HepG2 (cell line): Measurements from ENCODE around the gene RCBTB2. TPM values are rescaled to one million over a fixed set of nuclear protein-coding genes. Genes with fewer than 3 reads are reported as not detected.

Experiments used
- ATAC-seq: fragments of 200-7000 bp; cut with Tn5 transposase; 3 replicates; pipeline ENCODE4 v1.9.1; 2020; ENCODE audit warnings: mild to moderate bottlenecking, moderate library complexity
- BruUV-seq: library from RNA; stranded (reverse); fragments of 400-500 nt; replicated peaks from 2 replicates; lab custom pipeline; 2021; lab: Mats Ljungman, UMichigan
- CTCF ChIA-PET: fragments of 300-600 bp; formaldehyde crosslinking; extraction: SDS; loops from one replicate; lab custom pipeline; 2021; ENCODE audit warnings: low total read pairs, inconsistent platforms, low intra/inter-chr PET ratio; lab: Yijun Ruan, JAX
- POLR2A ChIA-PET: fragments of 350-600 bp; sonication (Branson Sonifier 250); formaldehyde crosslinking; loops from one replicate; lab custom pipeline; 2020; ENCODE audit warnings: antibody characterized with exemption, inconsistent platforms; lab: Yijun Ruan, JAX
- DNase-seq: peaks from one replicate; pipeline ENCODE4 v3.0.0-alpha.2; 2015; ENCODE audit warnings: low spot score
- FAIRE-seq: peaks from 3 replicates; lab custom pipeline; 2011; peaks lifted over from hg19 to GRCh38; lab: Jason Lieb, UNC
- H2AFZ ChIP-seq: one replicate; pipeline ENCODE4 v1.6.1; 2011; ENCODE audit warnings: low read length, inconsistent platforms
- H3K27ac ChIP-seq: fragments of 300-600 bp; 3 replicates; pipeline ENCODE4 v1.8.0; 2011; ENCODE audit warnings: mixed run types, mild to moderate bottlenecking, mixed read lengths, low read length, inconsistent platforms; ENCODE audit not compliant: insufficient read depth; ENCODE audit errors: extremely low read length
- H3K27me3 ChIP-seq, 2 experiments: fragments of 200-600 bp in 1 of 2; 2 replicates in 1 of 2; 3 replicates in 1 of 2; pipeline versions ENCODE4 v1.6.0 to v1.8.0; 2011; ENCODE audit warnings: low read length in 2 of 2, mild to moderate bottlenecking in 2 of 2, moderate library complexity in 2 of 2, inconsistent platforms in 1 of 2; ENCODE audit not compliant: insufficient read depth in 2 of 2, control insufficient read depth in 1 of 2
- H3K36me3 ChIP-seq, 2 experiments: fragments of 200-600 bp in 1 of 2; replicated peaks in 1 of 2; 2 replicates in 1 of 2; 3 replicates in 1 of 2; pipeline versions ENCODE4 v1.5.1 to v1.8.0; 2011; ENCODE audit warnings: low read length in 2 of 2, inconsistent platforms in 1 of 2; ENCODE audit not compliant: insufficient read depth in 2 of 2, control insufficient read depth in 1 of 2
- H3K4me1 ChIP-seq: 2 replicates; pipeline ENCODE4 v1.5.1; 2012; ENCODE audit warnings: low read length, inconsistent platforms; ENCODE audit not compliant: insufficient read depth
- H3K4me2 ChIP-seq: 2 replicates; pipeline ENCODE4 v1.6.0; 2011; ENCODE audit warnings: low read depth, low read length, inconsistent platforms
- H3K4me3 ChIP-seq, 3 experiments: fragments of 200-600 bp in 1 of 3; sonication (generic), shearing (Covaris generic) in 1 of 3; replicated peaks in 1 of 3; 2 replicates each; pipeline ENCODE4 v1.5.1; 2011 to 2016; ENCODE audit warnings: low read length in 3 of 3, inconsistent platforms in 2 of 3, low read depth in 2 of 3, mild to moderate bottlenecking in 2 of 3, control low read depth in 1 of 3, mixed read lengths in 1 of 3; ENCODE audit not compliant: insufficient read depth in 1 of 3
- H3K79me2 ChIP-seq: one replicate; pipeline ENCODE4 v1.6.1; 2011; ENCODE audit warnings: low read length, inconsistent platforms; ENCODE audit not compliant: insufficient read depth
- H3K9ac ChIP-seq: 2 replicates; pipeline ENCODE4 v1.6.0; 2011; ENCODE audit warnings: mild to moderate bottlenecking, low read depth, low read length, inconsistent platforms; ENCODE audit not compliant: insufficient read depth
- H3K9me3 ChIP-seq: 2 replicates; pipeline ENCODE4 v1.5.1; 2012; ENCODE audit warnings: mild to moderate bottlenecking, low read length
- H4K20me1 ChIP-seq: 2 replicates; pipeline ENCODE4 v1.6.0; 2011; ENCODE audit warnings: inconsistent platforms, mild to moderate bottlenecking, low read length, moderate library complexity; ENCODE audit not compliant: insufficient read depth
- ELF3 ChIP-seq: IDR thresholded peaks from 2 replicates; pipeline ENCODE4 v1.6.1; 2016; ENCODE audit warnings: missing genetic modification reagents, missing compliant biosample characterization
- PTBP1 ChIP-seq: fragments of 200-400 bp; formaldehyde crosslinking; IDR thresholded peaks from 2 replicates; pipeline ENCODE4 v1.6.1; 2018; ENCODE audit warnings: low read length, low read depth; ENCODE audit not compliant: poor library complexity, severe bottlenecking
- TGIF2 ChIP-seq: IDR thresholded peaks from 2 replicates; pipeline ENCODE4 v1.6.1; 2016; ENCODE audit warnings: control low read depth, missing compliant biosample characterization
- TP53 ChIP-seq: sonication (generic); formaldehyde crosslinking; conservative IDR thresholded peaks from 2 replicates; pipeline ENCODE4 v1.4.0; 2020; ENCODE audit warnings: missing genetic modification reagents
- ZNF17 ChIP-seq: sonication (generic); formaldehyde crosslinking; IDR thresholded peaks from 2 replicates; pipeline ENCODE4 v1.5.0; 2020; ENCODE audit warnings: mild to moderate bottlenecking, missing genetic modification reagents
- ZNF850 ChIP-seq: sonication (generic); formaldehyde crosslinking; conservative IDR thresholded peaks from 2 replicates; pipeline ENCODE4 v1.9.0; 2021; ENCODE audit warnings: mild to moderate bottlenecking, missing genetic modification reagents
- WGBS: methylation state at CpG from one replicate; pipeline ENCODE4 v1.1.6; 2017; ENCODE audit warnings: low lambda C conversion rate; 5-methylcytosine and 5-hydroxymethylcytosine counted together
- in situ Hi-C: cut with HindIII; loops from 2 replicates; pipeline ENCODE4 v1.10.0; 2017; ENCODE audit warnings: low pct_unique_long_range_greater_than_20kb; ENCODE audit not compliant: extremely low pct_ligation_motif_present
- intact Hi-C: fragments of 100-400 bp; cut with micrococcal nuclease; formaldehyde crosslinking; loops from one replicate; pipeline ENCODE4 v1.10.0; 2022; ENCODE audit not compliant: unreplicated experiment
- polyA plus RNA-seq, 8 experiments: library from polyadenylated mRNA; depleted of rRNA in 3 of 8; stranded (reverse) in 7 of 8; unstranded in 1 of 8; fragments of >200 nt; fragmentation: Illumina TruSeq in 4 of 8; extraction: Trizol in 4 of 8; gene quantifications; 2 replicates each; pipeline versions ENCODE4 v1.2.1 to v1.2.3, GENCODE V29; 2011 to 2016; ENCODE audit warnings: low read depth in 4 of 8, missing spikeins in 1 of 8, mixed read lengths in 1 of 8; ENCODE audit not compliant: insufficient read depth in 1 of 8
- total RNA-seq, 5 experiments: library from RNA; depleted of rRNA; stranded (reverse); fragments of >200 nt; fragmentation: Illumina TruSeq; extraction: Trizol; gene quantifications; 2 replicates each; pipeline ENCODE4 v1.2.3, GENCODE V29; 2016; ENCODE audit warnings: low read depth in 1 of 5
- TF ChIP-seq, protein P1 (sequence below): sonication (generic); formaldehyde crosslinking; IDR thresholded peaks from 2 replicates; pipeline ENCODE4 v1.4.0; 2020; ENCODE audit warnings: mild to moderate bottlenecking, missing genetic modification reagents

The RCBTB2 gene
- total and polyA plus RNA-seq, 2 of the 13 experiments (the other 11 are each of a cell fraction or from before 2014, with no cell fraction given) = 1.9 to 2.7 TPM

DNA sequence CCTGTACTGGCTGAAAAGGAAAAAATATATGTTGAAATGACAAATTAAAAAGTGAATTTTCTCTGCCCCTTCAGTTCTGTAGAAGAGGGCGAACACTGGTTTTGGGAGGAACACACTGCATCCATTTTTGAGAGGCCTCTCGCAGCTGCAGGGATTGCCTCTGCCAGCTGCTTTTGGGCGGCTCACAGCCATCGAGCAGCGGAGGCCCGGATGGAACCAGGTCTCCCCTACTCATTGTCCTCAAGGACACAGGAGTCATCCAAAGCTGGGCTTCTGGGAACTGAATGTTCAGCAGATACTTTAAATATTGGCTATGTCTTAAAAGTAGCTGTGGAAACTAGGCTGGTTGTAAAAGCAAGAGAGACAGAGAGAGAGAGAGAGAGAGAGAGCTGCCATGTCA lies 17.1 kb downstream of the RCBTB2 start:
- no TSS peak for BruUV-seq
- Histone ChIP-seq H3K27ac (no peak overlapping the region), H3K4me2 (no peak overlapping the region), H3K36me3 (no peaks in the 10 kb centered on the region), H3K27me3 (no peaks in the 10 kb centered on the region), H4K20me1 (no peaks in the 10 kb centered on the region), H3K9me3 (no peaks in the 10 kb centered on the region), H3K9ac (no peak overlapping the region), H3K4me3 (no peak overlapping the region), H3K4me1 (peaks cover 5% of the 10 kb centered on the region; the same call in 1 of the 2 replicates), H3K79me2 (no peaks in the 10 kb centered on the region), H2AFZ (no peak overlapping the region)
- in situ Hi-C loops (no loop called here), intact Hi-C loops (no loop called here)
- ATAC-seq (no peak), DNase-seq (no peak), FAIRE-seq (no peak)
- ChIA-PET CTCF (no interaction called here), POLR2A (no interaction called here)
- TF ChIP-seq TP53 (CRISPR knock-in tag) (no peak), ZNF17 (CRISPR knock-in tag) (no peak), PTBP1 (no peak), ELF3 (no peak), TGIF2 (CRISPR knock-in tag) (no peak), ZNF850 (no peak)
- TF ChIP-seq, protein P1, sequence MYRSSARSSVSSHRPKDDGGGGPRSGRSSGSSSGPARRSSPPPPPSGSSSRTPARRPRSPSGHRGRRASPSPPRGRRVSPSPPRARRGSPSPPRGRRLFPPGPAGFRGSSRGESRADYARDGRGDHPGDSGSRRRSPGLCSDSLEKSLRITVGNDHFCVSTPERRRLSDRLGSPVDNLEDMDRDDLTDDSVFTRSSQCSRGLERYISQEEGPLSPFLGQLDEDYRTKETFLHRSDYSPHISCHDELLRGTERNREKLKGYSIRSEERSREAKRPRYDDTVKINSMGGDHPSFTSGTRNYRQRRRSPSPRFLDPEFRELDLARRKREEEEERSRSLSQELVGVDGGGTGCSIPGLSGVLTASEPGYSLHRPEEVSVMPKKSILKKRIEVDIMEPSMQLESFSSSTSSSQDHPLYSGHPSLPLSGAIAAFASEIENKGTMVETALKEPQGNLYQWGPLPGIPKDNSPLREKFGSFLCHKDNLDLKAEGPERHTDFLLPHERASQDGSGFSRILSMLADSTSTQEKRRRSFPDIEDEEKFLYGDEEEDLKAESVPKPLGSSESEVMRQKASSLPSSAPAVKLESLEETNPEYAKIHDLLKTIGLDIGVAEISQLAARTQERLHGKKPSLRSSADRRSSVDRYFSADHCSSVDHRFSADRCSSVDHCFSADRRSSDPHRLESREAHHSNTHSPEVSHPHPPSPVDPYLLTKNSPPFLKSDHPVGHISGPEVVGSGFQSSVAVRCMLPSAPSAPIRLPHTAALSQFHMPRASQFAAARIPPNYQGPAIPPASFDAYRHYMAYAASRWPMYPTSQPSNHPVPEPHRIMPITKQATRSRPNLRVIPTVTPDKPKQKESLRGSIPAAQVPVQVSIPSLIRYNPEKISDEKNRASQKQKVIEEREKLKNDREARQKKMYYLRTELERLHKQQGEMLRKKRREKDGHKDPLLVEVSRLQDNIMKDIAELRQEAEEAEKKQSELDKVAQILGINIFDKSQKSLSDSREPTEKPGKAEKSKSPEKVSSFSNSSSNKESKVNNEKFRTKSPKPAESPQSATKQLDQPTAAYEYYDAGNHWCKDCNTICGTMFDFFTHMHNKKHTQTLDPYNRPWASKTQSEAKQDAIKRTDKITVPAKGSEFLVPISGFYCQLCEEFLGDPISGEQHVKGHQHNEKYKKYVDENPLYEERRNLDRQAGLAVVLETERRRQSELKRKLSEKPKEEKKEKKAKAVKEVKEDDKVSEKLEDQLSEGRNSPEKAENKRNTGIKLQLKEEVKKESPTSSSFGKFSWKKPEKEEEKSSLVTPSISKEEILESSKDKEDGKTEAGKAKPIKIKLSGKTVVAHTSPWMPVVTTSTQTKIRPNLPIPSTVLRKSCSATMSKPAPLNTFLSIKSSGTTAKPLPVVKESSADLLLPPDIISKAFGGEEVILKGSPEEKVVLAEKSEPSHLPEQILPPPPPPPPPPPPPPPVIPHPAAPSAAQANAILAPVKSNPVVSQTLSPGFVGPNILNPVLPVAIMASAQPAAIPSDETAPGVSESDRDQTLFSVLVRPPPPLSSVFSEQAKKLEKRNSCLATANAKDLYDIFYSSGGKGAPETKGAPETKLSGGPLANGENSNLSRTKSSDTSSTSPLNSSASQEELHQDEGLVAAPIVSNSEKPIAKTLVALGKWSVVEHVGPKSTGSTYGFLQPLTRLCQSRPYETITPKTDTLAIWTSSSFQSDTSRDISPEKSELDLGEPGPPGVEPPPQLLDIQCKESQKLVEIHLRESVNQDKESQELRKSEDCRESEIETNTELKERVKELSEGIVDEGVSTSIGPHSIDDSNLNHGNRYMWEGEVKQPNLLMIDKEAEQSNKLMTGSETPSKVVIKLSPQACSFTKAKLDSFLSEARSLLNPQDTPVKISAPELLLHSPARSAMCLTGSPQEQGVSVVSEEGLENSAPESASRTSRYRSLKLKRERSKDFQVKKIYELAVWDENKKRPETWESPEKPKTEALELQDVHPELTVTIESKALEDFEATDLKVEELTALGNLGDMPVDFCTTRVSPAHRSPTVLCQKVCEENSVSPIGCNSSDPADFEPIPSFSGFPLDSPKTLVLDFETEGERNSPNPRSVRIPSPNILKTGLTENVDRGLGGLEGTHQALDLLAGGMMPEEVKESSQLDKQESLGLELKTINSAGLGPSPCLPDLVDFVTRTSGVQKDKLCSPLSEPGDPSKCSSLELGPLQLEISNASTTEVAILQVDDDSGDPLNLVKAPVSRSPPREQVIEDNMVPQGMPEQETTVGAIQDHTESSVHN = no peak
- WGBS = 95% methylated on average over 6 of the region's 6 CpGs
